ENCODE data around the gene ATP6V1C2.
"Not testable (repeated sequence)": the region's sequence is repeated elsewhere in the genome, so short reads cannot be mapped to it uniquely, and the experiment has no call there.

Gene ATP6V1C2

DNA sequence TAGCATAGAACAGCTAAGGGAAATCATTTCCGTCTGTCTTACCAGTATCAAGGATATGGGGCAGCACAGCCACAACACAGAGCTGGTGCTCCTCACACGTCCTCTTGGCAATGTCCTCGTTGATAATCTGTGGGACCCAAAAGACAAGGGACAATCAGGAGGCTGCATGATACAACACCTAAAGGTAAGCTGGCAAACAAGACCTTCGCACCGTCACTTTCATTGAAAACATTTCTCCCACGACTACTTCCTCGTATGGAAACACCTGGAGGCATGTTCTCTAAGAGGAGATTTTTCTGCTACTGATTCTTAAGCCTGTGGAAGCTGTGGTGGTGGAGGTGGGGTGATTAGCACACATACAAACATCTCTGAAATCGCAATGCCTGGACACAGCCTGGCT lies 67.4 kb downstream of the ATP6V1C2 start:
- DNase-seq = no peak

DNA sequence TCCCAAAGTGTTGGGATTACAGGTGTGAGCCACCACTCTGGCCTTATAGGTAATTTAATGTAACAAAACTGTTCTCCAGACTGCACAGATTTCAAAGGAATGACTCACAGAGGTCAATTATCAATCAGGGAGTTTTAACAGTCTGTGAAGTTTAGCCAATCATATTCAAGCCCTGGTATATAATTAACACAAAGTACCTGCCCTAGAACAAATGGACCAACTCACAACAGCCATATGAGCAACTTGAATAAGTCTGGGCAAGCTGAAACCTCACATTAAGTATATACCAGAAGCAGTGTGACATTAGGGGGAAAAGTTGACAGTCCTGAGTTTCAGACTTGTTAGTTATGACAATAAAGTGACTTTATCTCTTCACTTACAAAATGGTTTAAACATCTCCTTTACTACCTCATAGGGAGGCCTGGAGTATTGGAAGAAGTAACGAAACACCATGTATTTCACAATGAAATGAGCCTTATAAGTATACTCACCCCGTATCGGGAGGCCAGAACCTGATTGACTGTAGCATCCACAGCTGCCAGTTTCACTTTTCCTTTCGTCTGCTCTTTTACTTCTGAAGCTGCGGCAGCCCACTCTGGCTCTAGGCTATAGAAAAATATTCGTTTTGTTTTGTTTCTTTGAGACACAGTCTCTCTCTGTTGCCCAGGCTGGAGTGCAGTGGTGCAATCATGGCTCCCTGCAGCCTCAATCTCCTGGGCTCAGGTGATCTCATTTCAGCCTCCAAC lies 69.0 kb downstream of the ATP6V1C2 start:
- no peak for DNase-seq

DNA sequence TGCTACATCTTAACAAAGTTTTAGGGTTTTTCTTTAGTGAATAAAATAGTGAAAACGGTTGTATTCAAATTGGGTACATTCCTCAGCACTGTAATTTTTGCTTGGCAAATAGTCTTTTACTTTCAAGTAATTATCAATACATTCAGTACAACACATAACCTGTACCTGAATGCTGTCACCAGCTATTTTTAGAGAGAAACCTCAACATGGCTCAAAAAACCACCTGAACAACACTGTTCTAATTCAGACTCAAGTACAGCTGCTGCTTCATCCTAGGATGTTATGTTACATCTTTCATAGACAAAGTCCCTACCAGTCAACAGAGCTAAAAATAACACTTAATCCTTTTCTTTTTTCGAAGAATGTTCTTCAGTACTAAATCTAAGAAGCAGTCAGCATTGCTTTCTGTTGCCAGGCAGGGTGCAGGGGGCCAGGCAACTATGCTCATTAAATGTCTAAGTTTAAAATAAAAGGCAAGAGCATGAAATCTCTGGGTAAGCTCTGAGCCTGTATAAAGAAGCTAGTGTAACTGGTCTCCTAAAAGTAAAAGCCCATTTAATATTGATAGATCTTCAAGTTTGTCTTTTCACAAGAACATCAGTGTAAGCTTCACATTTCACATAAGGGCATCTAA lies 70.7 kb downstream of the ATP6V1C2 start:
- no peak for DNase-seq

DNA sequence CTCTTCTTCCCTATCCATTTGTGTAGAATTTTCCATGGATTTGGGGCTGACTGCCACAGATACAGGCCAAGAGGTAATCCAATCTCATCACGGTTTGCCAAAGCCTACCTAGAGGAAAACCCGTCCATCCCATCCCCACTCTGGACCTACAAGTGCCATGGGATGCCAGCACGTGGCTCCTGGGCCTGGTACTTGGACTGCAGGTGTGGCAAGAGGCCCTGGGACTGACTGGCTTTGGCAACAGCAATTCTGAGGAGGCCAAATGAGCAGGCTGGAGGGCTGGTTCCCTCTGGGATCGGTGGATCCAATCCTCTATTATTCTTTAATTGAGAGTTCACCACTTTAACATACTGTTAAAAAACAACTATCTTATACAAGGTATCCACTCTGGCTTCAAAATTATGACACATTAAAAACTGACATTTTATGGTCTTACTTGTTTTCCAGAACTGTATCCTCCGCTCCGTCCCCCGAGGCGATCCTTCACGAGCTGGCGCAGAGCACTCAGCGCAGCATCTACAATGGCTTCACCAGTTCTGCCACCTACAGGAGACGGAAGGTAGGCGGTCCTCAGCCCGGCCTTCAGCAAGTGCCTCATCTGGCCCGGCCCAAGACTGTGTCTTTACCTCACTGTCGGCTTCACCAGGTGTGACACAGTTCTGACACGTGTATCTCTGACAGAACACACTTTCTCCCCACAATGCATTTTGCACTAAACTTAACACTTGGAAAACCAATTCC lies 71.4 kb downstream of the ATP6V1C2 start:
- no peak for DNase-seq

DNA sequence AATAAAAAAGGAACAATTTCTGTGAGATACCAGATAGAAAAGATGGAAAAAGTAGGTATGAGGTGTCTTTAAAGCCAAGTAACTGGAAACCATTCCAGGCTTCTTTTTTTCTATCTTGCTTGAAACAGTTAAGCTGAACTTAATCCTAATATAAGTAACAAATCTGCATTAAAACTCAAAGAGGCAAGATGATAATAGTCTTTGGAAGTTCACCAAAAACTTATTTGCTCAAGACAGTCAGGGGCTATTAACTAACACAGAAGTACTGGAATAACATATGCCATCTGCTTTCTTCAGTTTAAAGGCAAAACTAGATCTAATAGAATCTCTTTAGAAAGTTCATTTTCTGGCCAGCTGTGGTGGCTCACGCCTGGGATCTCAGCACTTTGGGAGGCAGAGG lies 72.4 kb downstream of the ATP6V1C2 start:
- DNase-seq = no peak

DNA sequence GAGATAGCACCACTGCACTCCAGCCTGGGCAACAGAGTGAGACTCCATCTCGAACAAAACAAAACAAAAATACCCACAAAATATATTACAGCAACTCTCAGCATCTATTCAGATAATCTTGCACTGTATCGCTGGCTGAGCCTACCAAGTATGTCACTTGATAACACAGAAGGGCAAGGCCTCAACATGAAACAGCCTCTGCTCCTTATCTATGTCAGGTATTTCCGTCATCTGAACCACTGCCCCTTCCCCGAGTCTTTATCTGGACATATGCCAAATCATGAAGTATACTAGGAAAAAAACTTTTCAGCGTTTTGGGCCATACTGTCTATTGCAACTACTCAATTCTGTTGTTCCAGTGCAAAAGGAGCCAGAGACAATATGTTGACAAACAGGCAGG lies 73.4 kb downstream of the ATP6V1C2 start:
- DNase-seq = no peak

DNA sequence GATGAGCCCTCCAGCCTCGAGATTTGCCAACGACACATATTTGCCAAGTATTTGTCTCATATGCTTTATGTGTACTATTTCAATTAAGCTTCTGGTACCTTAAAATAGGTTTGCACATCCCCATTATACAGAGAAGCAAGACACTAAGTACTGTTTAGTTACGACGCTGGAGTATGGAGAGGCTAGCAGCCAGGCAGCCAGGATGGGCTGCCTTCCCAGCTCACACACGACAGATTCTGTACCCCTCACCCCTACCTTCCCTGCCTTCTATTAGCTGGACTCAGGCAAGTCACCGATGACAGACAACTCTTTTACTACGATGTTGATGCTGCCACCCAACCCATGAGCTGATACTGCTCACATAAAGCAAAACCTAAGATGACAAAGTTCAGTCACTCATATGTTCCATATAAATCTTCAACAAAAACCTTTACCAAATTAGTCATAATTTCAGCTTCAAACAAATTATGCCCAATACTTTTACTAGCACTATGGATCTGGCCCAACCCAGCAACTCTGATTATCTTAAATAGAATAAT lies 74.1 kb downstream of the ATP6V1C2 start:
- DNase-seq = no peak

DNA sequence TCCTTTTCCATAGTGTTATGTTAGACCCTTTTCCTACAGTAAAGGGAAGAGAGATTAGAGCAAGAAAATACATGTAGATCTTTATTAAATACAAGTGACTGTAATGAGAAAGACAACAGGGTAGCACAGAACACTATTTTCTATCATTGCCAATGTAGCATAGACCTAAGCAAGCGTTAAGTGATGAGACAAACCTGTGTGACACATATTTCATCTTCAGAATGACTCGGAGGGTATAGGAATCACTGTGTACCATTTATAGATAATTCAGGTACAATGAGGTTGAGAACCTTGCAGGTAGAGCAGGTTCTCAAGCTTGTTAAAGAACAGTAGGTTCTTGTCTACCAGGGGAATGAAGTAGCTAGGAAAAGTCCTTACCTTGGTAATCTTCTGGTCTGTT lies 75.3 kb downstream of the ATP6V1C2 start:
- no peak for DNase-seq

DNA sequence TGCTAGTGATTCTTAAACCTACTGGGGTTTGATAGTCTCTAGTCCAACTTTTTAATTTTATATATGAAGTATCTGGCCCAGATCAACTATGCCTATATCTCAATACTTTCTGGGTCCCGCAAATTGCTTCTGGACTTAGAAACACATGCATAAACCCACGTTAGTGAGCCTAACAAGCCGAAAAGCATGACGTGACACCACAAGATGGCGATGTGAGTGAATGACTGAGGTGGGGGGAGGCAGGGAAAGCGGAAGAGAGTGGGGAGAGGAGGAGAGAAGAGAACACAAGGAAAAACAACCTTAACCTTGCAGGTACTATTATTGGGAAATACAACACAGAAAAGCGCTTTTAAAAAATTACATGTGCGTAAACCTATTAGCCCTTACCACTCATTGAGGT lies 77.4 kb downstream of the ATP6V1C2 start:
- DNase-seq = no peak

DNA sequence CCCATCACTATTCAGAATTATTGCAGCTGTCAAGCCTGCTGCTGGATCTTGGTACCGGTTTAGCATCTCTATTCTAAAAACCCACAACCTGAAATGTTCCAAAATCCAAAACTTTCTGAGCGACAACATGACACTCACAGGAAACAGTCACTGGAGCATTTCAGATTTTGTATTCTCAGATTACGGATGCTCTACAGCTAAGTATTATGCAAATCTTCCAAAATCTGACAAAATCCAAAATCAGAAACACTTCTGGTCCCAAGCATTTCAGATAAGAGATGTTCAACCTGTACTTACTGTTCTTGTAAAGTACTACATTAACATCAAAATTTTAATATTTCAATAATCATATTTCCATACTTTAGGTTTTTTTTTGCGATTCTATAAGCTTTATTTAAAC lies 78.7 kb downstream of the ATP6V1C2 start:
- no peak for DNase-seq

DNA sequence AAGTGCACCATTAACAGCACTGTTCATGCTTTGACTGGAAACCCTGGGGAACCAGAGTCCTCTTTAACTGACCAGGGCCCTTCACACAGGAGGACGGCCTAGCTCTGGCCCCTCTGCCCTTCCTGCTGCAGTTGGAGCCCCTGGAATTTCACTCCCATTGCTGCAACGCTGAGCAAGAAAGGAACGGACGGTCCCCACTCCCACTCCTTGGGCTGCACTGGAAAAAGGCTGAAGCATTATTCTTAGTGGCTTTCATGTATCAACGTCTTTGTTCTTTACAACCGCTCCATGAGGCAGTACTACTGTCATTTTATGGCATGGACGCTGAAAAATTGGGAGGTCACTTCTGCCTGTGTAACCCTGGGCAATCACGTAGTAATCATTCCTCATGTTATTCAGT lies 81.2 kb downstream of the ATP6V1C2 start:
- no peak for DNase-seq

DNA sequence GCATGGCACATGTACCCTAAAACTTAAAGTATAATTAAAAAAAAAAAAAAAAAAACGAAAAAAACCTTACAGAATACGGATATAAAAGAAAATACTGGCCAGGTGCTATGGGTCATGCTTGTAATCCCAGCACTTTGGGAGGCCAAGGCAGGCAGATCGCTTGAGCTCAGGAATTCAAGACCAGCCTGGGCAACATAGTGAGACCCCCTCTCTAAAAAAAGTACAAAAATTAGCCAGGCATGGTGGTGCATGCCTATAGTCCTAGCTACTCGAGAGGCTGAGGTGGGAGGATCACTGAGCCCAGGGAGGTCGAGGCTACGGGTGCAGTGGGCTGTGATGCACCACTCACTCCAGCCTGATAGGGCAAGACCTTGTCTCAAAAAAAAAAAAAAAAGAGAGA lies 84.6 kb downstream of the ATP6V1C2 start:
- DNase-seq = not testable (repeated sequence)

DNA sequence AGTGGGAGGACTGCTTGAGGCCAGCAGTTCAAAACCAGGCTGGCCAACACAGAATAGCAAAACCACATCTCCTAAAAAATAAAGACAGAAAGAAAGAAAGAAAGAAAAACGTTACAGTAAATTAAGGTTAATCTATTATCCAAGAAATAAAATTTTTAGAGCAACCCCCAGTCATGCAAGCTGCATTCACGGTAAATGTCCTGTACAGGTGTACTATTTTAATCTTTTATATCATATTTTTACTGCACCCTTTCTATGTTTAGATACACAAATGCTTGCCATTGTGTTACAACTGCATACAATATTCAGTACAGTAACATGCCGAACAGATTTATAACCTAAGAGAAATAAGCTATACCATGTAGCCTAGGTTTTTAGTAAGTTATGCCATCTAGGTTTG lies 85.1 kb downstream of the ATP6V1C2 start:
- DNase-seq = no peak

DNA sequence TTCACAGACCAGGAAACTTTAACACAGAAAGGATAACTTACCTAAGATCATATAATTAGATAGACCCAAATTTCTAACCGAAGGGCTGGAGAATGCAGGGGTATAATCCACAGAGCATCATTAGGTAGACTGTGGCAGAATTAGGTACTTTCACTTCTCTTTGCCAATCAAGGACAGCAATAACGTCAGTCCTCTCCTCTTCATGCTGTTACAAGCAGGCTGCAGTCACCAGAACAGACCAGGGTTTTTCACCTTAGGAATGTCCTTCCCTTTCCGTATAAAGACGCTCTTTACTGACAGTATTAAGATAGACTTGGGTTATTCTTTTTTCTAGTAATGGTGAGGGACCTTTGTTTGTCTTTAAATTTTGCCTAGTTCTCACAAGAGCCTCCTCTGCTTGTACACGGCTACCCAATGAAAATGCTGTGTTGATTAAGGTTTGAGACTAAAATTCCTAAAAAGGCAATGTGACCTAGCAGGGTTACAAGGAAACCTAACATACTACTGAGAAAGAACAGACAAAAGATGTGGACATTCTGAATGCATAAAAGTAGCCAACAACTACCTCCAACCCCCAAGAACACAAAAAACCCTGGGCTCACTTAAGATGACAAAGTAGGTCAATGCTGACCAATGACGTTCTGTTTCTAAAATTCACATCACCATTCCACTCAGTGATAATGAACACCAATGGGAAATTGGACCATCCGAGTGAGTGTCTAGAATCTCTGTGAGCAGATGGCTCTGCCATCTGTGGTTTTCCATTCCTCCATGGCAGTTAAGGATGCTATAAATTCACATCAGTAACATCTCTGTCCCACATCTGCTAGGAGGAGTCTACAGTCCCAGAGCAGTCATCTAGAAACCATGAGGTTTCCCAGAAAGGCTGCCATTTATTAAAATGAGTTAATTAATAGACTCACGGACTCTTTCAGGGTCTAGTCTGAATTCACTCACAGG lies 89.1 kb downstream of the ATP6V1C2 start:
- no peak for DNase-seq

DNA sequence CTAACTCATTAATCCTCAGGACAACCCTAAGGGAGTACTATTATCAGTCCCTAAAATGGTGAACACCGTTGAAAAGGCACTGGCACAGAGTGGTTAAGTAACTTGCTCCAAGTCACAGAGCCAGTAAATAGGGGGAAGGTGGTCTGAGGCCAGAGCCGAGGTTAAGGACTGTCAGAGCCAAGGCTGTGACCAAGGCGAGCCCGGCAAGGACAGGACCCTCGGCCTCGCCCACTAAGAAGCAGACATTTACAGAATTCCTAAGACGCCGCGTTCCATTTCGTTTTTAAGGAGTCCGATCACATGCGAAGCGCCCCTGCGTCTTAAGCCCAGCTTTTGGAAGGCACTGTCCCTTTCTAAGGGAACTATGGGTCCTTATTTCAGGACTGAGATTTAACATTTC lies 90.1 kb downstream of the ATP6V1C2 start:
- no peak for DNase-seq

DNA sequence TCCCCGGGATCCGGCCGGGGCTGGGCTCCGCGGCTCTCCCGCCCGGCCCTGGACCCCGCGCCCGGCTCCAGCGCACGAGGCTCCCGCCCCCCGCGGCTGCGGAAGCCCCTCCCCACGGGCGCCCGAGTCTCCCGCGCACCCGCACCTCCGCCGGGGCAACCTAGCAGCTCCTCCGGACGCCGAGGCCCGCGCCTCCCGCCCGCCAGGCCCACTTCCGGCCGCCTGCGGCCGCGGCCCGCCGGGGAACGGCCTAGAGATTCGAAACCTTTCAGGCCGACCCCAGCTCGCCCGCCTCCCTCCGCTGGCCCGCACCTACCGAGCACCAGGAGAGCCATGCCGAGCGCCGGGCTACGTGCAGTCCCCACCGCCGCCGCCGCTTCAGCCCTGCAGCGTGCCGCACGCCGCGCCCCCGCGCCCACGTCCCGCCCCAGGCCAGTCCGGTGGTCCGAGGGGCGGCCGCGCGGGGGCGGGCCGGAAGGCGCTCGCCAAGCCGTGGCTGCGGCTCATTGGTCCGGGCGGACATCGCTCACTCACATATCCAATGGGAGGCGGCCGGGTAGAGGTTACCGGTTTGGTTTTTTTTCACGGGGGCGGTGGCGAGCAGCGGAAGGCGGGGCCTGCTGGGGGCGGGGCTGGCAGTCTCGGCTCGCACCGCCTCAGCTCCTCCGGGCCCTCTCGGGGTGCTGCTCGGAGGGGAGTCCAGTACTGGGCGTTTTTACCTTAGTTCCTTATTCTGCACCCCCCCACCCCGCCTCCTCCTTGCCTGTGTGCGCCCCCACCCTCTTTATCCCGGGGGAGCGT lies 91.1 kb downstream of the ATP6V1C2 start, which contains the start of gene PDIA6:
Gene PDIA6, minus strand, starts transcription at position 424 of the 801 bp plus-strand sequence. Its CDS starts 89 bp downstream, at position 335.
- DNase-seq = peak; percentile 99

DNA sequence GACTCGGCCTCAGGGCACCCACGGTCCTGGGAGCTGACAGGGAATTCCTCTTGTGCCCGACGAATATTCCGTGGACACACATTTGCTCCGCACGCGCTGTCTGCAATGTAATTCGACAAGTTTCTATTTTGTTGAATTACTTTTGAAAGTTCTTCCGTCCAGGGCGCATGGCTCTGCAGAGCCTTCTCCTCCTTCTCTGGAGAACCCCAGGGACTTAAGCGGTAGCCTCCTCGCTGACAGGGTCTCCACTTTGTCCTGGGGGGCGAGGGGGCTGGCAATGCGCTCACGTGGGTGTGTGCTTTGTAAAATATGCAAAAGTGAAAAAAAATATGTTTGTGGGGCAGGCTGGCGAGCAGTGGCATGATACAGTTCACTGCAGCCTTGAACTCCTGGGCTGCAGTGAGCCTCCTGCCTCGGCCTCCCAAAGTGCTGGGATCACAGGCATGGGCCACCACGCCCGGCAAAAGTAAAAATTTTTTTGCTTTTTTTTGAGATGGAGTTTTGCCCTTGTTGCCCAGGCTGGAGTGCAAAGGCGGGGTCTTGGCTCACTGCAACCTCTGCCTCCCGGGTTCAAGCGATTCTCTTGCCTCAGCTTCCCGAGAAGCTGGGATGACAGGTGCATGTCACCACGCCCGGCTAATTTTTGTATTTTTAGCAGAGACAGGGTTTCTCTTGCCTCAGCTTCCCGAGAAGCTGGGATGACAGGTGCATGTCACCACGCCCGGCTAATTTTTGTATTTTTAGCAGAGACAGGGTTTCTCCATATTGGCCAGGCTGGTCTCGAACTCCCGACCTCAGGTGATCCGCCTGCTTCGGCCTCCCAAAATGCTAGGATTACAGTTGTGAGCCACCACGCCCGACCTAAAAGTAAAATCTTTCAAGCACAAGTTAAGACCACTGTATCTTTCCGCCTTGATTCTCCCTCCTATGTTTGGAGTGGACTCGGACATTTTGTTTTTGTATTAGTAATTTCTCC lies 92.0 kb downstream of the ATP6V1C2 start:
- not testable (repeated sequence) for DNase-seq

DNA sequence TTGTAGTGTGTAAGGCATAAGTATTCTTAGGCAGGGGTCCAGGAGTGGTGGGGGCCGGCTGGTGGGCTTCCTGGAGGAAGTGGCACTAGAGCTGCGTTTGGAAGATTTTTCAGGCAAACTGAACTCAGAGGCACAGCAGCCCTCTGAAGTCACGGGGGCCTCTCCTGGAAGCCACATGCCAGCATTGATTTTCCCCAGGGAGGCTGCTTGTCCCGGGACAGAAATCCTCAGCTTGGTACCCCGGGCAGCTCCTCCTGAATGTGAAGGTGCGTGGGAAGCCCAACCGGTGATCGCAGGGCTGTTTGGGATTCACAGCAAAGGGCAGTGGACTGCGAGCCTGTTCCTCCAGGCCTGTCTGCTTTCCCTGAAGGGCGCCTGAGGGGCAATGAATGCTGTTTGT lies 92.7 kb downstream of the ATP6V1C2 start:
- no peak for DNase-seq

DNA sequence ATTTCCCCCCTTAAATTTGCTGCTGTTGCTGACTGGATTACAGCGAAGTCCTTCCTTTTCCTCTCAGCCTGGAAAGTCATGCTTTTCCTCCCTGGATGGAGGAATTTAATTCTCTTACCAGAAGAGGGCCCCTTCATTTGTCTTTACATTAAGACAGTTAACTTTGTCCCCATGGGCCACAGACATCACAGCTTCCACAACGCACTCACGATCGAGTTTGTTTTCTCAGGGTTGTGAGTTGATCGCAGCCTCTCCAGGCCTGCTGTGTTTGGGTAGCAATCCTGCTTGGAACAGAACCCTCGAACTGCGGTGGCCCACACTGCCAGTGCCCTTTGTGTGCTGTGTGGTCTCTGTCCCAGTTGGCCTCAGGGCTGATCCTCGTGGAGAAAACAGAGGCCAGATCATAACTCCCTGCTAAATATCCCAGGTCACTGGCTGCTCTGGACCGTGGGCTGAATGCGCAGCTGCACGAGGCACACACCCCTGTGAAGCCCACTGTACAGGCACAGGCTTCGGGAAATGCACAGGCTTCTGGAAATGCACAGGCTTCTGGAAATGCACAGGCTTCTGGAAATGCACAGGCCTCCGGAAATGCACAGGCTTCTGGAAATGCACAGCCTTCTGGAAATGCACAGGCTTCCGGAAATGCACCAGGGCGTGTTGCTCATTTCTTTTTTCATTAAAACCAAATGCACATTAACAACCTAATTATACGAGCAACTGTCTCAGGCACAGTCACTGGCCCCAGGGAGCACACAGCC lies 93.3 kb downstream of the ATP6V1C2 start:
- DNase-seq = no peak

DNA sequence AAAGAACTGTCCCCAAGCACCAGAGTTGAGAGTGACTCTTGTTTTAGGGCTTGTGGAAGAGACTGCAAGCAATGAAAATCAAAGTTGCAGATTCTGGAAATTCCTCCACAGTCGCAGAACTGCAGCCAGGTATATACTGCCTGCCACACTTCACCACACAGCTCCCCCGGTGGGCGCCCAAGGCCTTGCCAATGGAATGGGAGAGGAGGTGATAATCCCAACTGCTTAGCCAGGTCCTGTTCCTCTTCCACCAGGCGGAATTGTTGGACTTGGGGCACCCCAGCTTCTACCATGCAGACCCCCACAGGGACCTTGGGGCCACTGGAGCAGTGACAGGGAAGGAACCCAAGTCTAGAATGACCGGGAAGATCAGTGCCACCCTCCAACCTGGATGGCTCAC lies 96.0 kb downstream of the ATP6V1C2 start:
- peak; percentile 16 for DNase-seq
